Panc1 (cell line): ENCODE measurements around the gene BFSP1.

Source experiments
- POLR2AphosphoS5 ChIP-seq: IDR thresholded peaks from 2 replicates; pipeline ENCODE4 v1.6.1; 2012; ENCODE audit warnings: mild to moderate bottlenecking, low read depth, low read length, moderate library complexity
- TCF7L2 ChIP-seq: IDR thresholded peaks from 2 replicates; pipeline ENCODE4 v1.6.1; 2011; ENCODE audit warnings: mild to moderate bottlenecking, low read depth, low read length, inconsistent platforms
- TF ChIP-seq, protein P1 (sequence below): fragments of 450-650 bp; IDR thresholded peaks from 2 replicates; pipeline ENCODE4 v1.5.1; 2017; ENCODE audit warnings: mild to moderate bottlenecking

- TF ChIP-seq POLR2AphosphoS5 (no peak), TCF7L2 (no peak)
- TF ChIP-seq, protein P1, sequence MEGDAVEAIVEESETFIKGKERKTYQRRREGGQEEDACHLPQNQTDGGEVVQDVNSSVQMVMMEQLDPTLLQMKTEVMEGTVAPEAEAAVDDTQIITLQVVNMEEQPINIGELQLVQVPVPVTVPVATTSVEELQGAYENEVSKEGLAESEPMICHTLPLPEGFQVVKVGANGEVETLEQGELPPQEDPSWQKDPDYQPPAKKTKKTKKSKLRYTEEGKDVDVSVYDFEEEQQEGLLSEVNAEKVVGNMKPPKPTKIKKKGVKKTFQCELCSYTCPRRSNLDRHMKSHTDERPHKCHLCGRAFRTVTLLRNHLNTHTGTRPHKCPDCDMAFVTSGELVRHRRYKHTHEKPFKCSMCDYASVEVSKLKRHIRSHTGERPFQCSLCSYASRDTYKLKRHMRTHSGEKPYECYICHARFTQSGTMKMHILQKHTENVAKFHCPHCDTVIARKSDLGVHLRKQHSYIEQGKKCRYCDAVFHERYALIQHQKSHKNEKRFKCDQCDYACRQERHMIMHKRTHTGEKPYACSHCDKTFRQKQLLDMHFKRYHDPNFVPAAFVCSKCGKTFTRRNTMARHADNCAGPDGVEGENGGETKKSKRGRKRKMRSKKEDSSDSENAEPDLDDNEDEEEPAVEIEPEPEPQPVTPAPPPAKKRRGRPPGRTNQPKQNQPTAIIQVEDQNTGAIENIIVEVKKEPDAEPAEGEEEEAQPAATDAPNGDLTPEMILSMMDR: no peak
Measured at GRCh38 chr20:17580895-17581294, 49.7 kb upstream of the BFSP1 start.
